GM10266 (cell line): Measurements from ENCODE around the gene CCDC167.

Experiments used
- DNase-seq: peaks from one replicate; pipeline ENCODE4 v3.0.0; 2012; ENCODE audit errors: extremely low spot score
- CTCF ChIP-seq: IDR thresholded peaks from 2 replicates; pipeline ENCODE4 v1.5.1; 2012; ENCODE audit warnings: mild to moderate bottlenecking, low read depth; ENCODE audit not compliant: control insufficient read depth, insufficient read depth; ENCODE audit errors: missing control alignments

CCDC167 gene

DNA sequence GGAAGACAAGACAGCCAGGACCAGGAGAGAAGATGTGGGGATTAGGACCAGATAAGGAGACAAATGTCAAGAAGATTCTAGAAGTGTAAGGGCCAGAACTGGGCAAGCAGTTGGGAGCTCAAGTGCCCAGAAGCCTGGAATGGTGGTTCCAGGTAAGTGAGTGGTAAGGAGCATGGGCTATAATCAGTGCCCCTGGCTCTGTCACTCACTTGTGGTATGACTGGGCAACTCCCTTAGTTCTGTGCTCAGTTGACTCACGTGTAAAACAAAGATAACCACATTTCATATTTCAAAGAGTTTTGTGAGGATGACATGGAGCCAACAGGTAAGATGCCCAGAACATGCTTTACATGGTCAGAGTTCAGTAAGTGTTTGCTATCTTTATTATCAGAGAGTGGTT, 11.2 kb downstream of the CCDC167 start:
- TF ChIP-seq CTCF: no peak
- no peak for DNase-seq

DNA sequence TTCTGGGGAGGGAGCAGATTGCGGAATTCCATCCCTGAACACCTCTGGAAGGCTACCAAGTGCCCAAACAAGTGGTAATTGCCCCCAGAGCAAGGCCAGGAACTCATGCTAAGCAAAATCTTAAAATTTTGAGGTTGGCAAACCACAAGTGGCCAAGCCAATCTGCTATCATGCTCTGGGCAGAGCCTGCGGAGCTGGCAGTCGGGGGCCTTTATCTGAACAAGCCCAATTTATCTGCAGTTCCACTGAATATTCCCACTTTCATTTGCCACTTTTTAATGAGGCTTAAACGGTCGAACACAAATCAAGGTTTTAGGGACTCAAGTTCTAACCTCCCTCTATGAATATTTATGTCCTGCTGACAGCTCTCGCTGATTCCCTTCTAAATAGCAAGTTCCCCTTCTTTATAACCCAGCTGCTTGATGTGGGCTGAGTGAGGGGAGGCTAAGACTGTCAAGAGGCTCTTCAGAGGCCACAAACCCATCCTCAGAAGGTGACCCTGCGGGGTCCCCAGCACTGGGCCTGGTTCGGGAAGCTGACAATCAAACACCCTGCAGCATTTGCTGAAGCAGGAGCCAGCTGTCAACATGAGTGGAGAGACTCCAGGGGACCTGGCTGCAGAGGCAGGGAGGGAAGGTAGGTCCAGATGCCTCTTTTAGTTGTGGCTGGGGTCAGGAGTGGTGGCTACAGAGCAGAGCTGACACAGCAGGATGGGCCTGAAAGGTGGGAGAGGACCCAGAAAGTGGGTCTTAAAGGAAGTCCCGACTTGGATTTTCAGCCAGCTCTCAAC, 11.9 kb downstream of the CCDC167 start:
- no peak for DNase-seq
- TF ChIP-seq CTCF: no peak

GRCh38 chr6:37486121-37486839, 13.4 kb downstream of the CCDC167 start:
- TF ChIP-seq CTCF: no peak
- no peak for DNase-seq

- DNase-seq: no peak
- no peak for TF ChIP-seq CTCF
These were observed 14.4 kb downstream of the CCDC167 start for GRCh38 chr6:37485291-37485702.

DNA sequence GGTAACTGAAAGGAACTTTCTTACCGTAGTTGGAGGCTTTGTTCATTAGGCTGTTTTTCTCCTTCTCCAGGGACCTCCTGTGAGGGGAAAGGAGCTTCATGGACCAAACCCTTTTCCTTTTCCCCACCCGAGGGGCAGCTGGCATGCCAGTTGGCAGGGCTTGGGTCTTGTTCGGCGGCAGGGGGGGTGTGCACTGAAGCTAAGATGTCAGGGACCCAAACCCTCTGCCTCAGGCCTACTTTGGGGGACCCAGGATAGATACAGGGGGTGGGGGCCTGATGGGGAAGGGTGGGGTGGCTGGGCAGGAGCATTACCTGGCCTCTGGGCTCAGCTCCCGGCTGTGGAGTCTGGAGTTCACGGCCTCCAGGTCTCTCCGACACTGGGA, 14.9 kb downstream of the CCDC167 start:
- no peak for TF ChIP-seq CTCF
- no peak for DNase-seq

DNA sequence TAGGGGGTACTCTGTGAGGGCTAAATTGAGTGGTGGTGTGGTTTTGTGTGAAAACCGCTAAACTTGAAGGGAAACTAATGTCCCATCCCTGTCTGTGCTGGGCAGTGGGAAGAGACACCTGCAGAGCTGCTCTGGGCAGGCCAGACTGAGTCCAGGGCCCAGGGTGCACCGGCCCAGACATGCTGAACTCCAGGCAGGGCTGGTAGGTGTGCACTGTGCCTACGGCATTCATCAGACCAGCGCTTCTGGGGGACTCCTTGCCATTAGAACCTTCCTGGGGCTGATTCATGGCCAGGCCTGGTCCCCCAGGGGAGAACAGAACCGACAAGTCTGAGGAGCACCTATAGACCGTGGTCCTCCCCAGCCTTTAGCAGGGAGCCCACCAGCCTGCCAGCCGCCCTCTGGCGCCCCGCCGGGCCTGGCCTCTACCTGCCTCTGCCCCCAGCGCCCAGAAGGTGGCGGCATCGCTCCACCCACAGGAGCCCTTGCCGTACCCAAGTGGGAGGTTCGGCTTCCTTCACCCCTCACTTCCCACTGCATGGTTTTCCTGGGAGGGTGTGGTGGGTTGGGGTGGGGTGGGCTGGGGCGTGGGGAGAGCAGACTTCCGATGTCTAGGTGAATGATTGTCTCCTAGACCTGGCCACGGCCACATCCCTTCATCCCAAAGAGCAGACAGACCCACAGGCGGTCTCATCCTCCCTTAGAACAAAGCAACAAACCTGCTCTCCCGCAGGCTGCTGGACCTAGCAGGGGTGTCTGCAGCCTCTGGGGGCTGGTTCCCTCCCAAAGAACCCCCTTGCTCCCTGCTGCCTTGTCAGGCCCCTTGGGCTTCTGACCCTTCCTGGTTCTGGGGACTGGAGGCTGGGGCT, 15.5 kb downstream of the CCDC167 start:
- TF ChIP-seq CTCF: peak; percentile 90
- peak; percentile 72 for DNase-seq
